ENCODE results near the gene PLXNB2.
A peak's percentile ranks its signal among the peaks of the same experiment; 100 is the strongest.
"Not testable (repeated sequence)": the region's sequence is repeated elsewhere in the genome, so short reads cannot be mapped to it uniquely, and the experiment has no call there.

PLXNB2 gene

GRCh38 chr22:50280708-50281383 is 26.6 kb downstream of the PLXNB2 start:
- no peak for DNase-seq (ENCODE audit: low spot score)

- DNase-seq (ENCODE audit: low spot score): no peak
These were observed 27.3 kb downstream of the PLXNB2 start for GRCh38 chr22:50280022-50280707.

GRCh38 chr22:50278956-50279619 is 28.4 kb downstream of the PLXNB2 start:
- DNase-seq (ENCODE audit: low spot score): no peak

- no peak for DNase-seq (ENCODE audit: low spot score)
These were observed 29.0 kb downstream of the PLXNB2 start for GRCh38 chr22:50278461-50278860.

- no peak for DNase-seq (ENCODE audit: low spot score)
These were observed 29.7 kb downstream of the PLXNB2 start for GRCh38 chr22:50277761-50278160.

GRCh38 chr22:50276143-50276542 is 31.3 kb downstream of the PLXNB2 start:
- DNase-seq (ENCODE audit: low spot score): no peak

- DNase-seq (ENCODE audit: low spot score): no peak
These were observed 32.0 kb downstream of the PLXNB2 start for GRCh38 chr22:50275181-50276055.

- no peak for DNase-seq (ENCODE audit: low spot score)
These were observed 32.7 kb downstream of the PLXNB2 start for GRCh38 chr22:50274771-50275170.

- no peak for DNase-seq (ENCODE audit: low spot score)
These were observed 33.1 kb downstream of the PLXNB2 start for GRCh38 chr22:50274311-50274710.

- DNase-seq (ENCODE audit: low spot score): not testable (repeated sequence)
These were observed 33.7 kb downstream of the PLXNB2 start for GRCh38 chr22:50273781-50274180.

GRCh38 chr22:50273352-50273751 is 34.1 kb downstream of the PLXNB2 start:
- not testable (repeated sequence) for DNase-seq (ENCODE audit: low spot score)

GRCh38 chr22:50272044-50272802 is 35.2 kb downstream of the PLXNB2 start:
- DNase-seq (ENCODE audit: low spot score): no peak

GRCh38 chr22:50271519-50271970 is 35.9 kb downstream of the PLXNB2 start:
- DNase-seq (ENCODE audit: low spot score): peak; percentile 67

GRCh38 chr22:50270666-50271394 is 36.6 kb downstream of the PLXNB2 start:
- peak; percentile 67 for DNase-seq (ENCODE audit: low spot score)

- DNase-seq (ENCODE audit: low spot score): no peak
These were observed 37.3 kb downstream of the PLXNB2 start, which contains the start of gene MAPK11 for GRCh38 chr22:50269970-50270665. TSS of gene MAPK11 (minus strand) at chr22:50270380. CDS start at chr22:50270292, 88 bp downstream.

GRCh38 chr22:50269573-50269969 is 37.9 kb downstream of the PLXNB2 start:
- DNase-seq (ENCODE audit: low spot score): no peak

GRCh38 chr22:50268655-50269113 is 38.8 kb downstream of the PLXNB2 start:
- no peak for DNase-seq (ENCODE audit: low spot score)

GRCh38 chr22:50267591-50268390 is 39.7 kb downstream of the PLXNB2 start:
- no peak for DNase-seq (ENCODE audit: low spot score)

GRCh38 chr22:50266994-50267393 is 40.5 kb downstream of the PLXNB2 start:
- no peak for DNase-seq (ENCODE audit: low spot score)
